HG03520 (cell line): ENCODE measurements around the gene INVS.
"Not testable (repeated sequence)": the region's sequence is repeated elsewhere in the genome, so short reads cannot be mapped to it uniquely, and the experiment has no call there.

ENCODE experiments used
- ATAC-seq: cut with Tn5 transposase; IDR thresholded peaks from one replicate; pipeline ENCODE4 v1.9.1; 2021; ENCODE audit warnings: mild to moderate bottlenecking, moderate library complexity; ENCODE audit not compliant: unreplicated experiment

INVS gene

GRCh38 chr9:100082782-100083181, 16.3 kb upstream of the INVS start:
- no peak for ATAC-seq

GRCh38 chr9:100083448-100084127, 15.5 kb upstream of the INVS start:
- peak; percentile 32 for ATAC-seq

GRCh38 chr9:100084128-100084453, 15.0 kb upstream of the INVS start:
- ATAC-seq = peak; percentile 35

- ATAC-seq = peak; percentile 87
Measured at GRCh38 chr9:100084734-100085133, 14.3 kb upstream of the INVS start.

GRCh38 chr9:100086097-100086635, 12.9 kb upstream of the INVS start:
- ATAC-seq = no peak

GRCh38 chr9:100087218-100087617, 11.8 kb upstream of the INVS start:
- no peak for ATAC-seq

- no peak for ATAC-seq
Measured at GRCh38 chr9:100088202-100088601, 10.8 kb upstream of the INVS start.

GRCh38 chr9:100090880-100091279, 8.2 kb upstream of the INVS start:
- no peak for ATAC-seq

- no peak for ATAC-seq
Measured at GRCh38 chr9:100091650-100092049, 7.4 kb upstream of the INVS start.

- no peak for ATAC-seq
Measured at GRCh38 chr9:100092066-100092465, 7.0 kb upstream of the INVS start.

- not testable (repeated sequence) for ATAC-seq
Measured at GRCh38 chr9:100094411-100094810, 4.6 kb upstream of the INVS start.

- ATAC-seq = no peak
Measured at GRCh38 chr9:100096378-100096916, 2.6 kb upstream of the INVS start.

GRCh38 chr9:100098046-100098886, 777 bp upstream of the INVS start:
- peak; percentile 0 for ATAC-seq

GRCh38 chr9:100099722-100100042, 639 bp downstream of the INVS start:
- ATAC-seq = no peak

- no peak for ATAC-seq
Measured at GRCh38 chr9:100100146-100100667, 1.2 kb downstream of the INVS start.

- no peak for ATAC-seq
Measured at GRCh38 chr9:100101608-100102007, 2.6 kb downstream of the INVS start.

- ATAC-seq = no peak
Measured at GRCh38 chr9:100104314-100104713, 5.3 kb downstream of the INVS start.

GRCh38 chr9:100105861-100106260, 6.8 kb downstream of the INVS start:
- ATAC-seq = no peak

GRCh38 chr9:100106616-100107015, 7.6 kb downstream of the INVS start:
- ATAC-seq = no peak

- no peak for ATAC-seq
Measured at GRCh38 chr9:100108559-100108958, 9.5 kb downstream of the INVS start.

GRCh38 chr9:100111235-100111634, 12.2 kb downstream of the INVS start:
- ATAC-seq = no peak
